ENCODE results near the gene GNAS.

DNA sequence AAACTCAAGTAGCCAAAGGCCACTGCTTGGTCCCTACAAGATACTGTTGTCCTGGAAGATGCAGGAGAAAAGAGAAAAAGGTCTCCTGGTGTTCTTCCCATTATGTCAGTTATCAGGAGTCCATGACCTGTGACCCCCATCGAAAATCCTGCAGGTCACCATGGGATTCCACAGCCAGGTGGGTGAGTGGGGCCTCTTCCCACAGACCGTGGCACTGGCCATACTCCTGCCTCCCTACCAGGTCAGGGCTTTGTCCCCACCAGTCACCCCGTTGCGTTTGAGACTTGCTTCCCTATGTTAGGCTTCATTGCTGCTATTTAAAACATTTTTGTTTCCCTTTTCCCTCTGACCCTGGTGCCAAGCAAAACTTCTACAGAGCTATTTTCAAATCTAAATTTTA lies 60.6 kb downstream of the GNAS start:
- TF ChIP-seq CTCF (IDR thresholded peaks at IDR 0.05) (no peak), POLR2A (IDR thresholded peaks at IDR 0.05) (no peak)
